SW 1271 (cell line): ENCODE results near the gene TPRG1L.

Experiments used
- DNase-seq, 2 experiments: peaks; one replicate each; lab custom pipeline; 2025; lab: John Stamatoyannopoulos, UW

TPRG1L gene

GRCh38 chr1:3664700-3665375 is 40.0 kb downstream of the TPRG1L start:
- DNase-seq, result no peak

GRCh38 chr1:3668148-3668547 is 43.3 kb downstream of the TPRG1L start:
- no peak for DNase-seq

- no peak for DNase-seq
Observed at GRCh38 chr1:3668585-3669300, 43.9 kb downstream of the TPRG1L start.

GRCh38 chr1:3669421-3669821 is 44.6 kb downstream of the TPRG1L start:
- no peak for DNase-seq

- DNase-seq, result no peak
Observed at GRCh38 chr1:3669971-3670431, 45.2 kb downstream of the TPRG1L start.

- no peak for DNase-seq
Observed at GRCh38 chr1:3670823-3671265, 46.0 kb downstream of the TPRG1L start.

- no peak for DNase-seq
Observed at GRCh38 chr1:3671371-3672180, 46.8 kb downstream of the TPRG1L start.

- no peak for DNase-seq
Observed at GRCh38 chr1:3672231-3672970, 47.6 kb downstream of the TPRG1L start.

GRCh38 chr1:3672971-3673361 is 48.2 kb downstream of the TPRG1L start:
- no peak for DNase-seq

GRCh38 chr1:3673381-3674099 is 48.7 kb downstream of the TPRG1L start:
- DNase-seq, result no peak

GRCh38 chr1:3674100-3675094 is 49.6 kb downstream of the TPRG1L start:
- DNase-seq, result no peak

- no peak for DNase-seq
Observed at GRCh38 chr1:3675436-3675835, 50.6 kb downstream of the TPRG1L start.

GRCh38 chr1:3676581-3677470 is 52.0 kb downstream of the TPRG1L start:
- DNase-seq, result no peak

- DNase-seq, result no peak
Observed at GRCh38 chr1:3677484-3677883, 52.7 kb downstream of the TPRG1L start.

GRCh38 chr1:3678361-3679097 is 53.7 kb downstream of the TPRG1L start:
- DNase-seq, result no peak

- DNase-seq, result no peak
Observed at GRCh38 chr1:3679098-3679555, 54.3 kb downstream of the TPRG1L start.
